Right forelimb (tissue), 1 donor: ENCODE results near the gene LRTM2.

Source experiments
- DNase-seq: peaks from one replicate; pipeline ENCODE4 v3.0.0-alpha.2; 2018

The LRTM2 gene

DNA sequence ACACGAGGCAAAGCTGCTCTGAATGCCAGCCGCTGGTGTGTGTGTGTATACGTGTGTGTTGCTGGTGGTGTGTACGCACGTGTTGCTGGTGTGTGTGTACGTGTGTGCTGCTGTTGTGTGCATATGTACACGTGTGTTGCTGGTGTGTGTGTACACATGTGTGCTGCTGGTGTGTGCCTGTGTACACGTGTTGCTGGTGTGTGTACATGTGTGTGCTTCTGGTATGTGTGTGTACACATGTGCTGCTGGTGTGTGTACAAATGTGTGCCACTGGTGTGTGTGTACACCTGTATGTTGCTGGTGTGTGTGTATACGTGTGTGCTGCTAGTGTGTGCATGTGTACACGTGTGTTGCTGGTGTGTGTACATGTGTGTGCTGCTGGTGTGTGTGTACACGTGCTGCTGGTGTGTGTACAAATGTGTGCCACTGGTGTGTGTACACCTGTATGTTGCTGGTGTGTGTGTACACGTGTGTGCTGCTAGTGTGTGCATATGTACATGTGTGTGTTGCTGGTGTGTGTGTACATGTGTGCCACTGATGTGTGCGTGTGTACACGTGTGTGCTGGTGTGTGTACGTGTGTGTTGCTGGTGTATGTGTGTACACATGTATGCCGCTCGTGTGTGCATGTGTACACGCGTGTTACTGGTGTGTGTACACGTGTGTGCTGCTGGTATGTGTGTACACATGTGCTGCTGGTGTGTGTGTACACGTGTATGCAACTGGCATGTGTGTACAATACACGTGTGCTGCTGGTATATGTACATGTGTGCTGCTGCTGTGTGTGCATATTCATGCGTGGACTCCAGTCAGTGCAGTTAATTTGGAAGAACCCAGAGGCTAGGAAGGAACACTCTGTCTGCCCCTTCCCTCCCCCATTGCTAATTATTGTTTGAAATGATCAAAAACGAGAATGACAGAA is 50.9 kb downstream of the LRTM2 start:
- DNase-seq, result no peak

GRCh38 chr12:1872001-1872400 is 51.6 kb downstream of the LRTM2 start:
- DNase-seq, result no peak

DNA sequence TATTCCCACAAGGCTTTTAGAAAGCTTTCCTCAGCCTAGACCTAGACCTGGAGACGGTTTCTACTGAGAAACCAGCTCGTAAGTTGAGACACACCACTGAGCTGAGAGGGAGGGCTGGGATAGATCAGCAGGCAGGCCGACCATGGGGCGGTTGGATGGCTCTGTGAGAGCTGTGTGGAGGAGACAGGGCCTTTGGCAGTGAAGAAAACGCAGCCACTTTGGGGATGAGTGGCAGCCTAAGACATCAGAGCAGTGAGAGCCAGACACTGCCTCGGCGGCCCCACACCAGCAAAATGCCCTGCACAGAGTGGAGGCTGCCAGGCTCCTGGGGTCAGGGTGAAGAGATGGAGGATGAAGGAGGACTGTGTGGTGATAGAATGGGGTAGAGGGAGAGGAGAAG is 52.1 kb downstream of the LRTM2 start:
- no peak for DNase-seq

DNA sequence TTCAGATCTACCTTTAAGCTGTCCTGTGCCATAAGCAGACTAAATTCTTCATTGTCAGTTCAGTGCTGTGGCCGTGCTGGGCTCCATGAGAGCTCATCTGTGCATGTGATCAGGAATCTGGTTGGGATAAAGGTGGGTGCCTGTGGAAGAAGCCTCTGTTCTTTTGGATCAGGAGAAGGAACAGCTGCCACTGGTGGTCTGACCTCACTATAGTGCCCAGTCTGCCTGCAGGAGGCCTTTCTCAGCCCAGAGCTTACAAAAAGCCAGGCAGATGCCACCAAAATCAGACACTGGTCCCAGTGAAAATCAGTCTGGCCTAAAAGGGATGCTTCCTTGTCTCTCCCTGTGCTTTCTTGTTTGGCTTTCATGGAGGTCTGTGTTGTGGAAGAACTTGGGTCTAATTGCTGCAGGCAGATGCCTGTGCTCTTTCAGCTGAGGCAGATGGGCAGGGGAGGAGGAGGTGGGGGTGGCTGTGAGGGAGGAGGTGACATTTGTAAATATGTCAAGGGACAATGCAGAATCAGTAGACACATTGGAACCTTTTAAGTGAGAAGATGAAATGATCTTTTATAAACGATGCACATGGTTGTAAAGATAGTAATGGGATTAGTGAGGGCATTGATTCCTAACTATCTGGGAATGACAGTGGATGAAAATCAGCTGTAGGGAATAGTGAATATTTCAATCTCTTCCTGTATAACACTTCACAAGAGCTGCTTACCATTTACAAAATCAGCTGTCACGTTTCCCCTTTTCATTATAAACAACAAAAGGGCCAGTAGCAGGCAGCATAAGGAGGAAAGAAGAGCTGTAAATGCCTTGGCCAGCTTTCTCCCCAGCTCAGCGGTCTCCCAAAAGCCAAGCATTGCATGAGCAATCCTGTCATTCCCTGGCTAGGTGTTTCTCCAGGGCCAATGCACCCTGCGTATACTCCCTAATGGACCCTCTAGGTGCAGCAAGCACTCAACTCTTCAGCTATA is 53.5 kb downstream of the LRTM2 start:
- no peak for DNase-seq

- no peak for DNase-seq
Measured at GRCh38 chr12:1875608-1876007, 55.2 kb downstream of the LRTM2 start.

GRCh38 chr12:1876086-1876485 is 55.7 kb downstream of the LRTM2 start:
- DNase-seq, result no peak

- no peak for DNase-seq
Measured at GRCh38 chr12:1877169-1877878, 57.0 kb downstream of the LRTM2 start.

DNA sequence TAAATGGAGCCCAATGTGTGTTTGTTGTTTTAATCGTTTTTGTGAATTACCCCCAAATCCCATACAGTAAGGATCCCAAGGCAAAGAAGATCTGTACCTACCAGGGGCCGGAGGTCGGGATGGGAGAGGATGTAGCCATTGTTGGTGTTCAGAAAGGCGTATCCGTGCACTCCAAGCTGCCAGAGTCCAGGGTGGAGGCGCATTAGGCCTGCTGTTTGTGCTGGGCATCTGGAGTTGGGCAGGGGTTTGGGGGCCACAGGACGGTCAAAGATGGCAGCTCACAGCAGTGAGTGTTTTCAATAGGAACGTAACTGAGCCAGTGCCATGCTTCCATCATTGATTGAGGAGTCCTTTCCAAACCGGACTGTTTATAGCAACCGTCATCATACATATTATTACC is 57.8 kb downstream of the LRTM2 start:
- DNase-seq, result peak; percentile 16

DNA sequence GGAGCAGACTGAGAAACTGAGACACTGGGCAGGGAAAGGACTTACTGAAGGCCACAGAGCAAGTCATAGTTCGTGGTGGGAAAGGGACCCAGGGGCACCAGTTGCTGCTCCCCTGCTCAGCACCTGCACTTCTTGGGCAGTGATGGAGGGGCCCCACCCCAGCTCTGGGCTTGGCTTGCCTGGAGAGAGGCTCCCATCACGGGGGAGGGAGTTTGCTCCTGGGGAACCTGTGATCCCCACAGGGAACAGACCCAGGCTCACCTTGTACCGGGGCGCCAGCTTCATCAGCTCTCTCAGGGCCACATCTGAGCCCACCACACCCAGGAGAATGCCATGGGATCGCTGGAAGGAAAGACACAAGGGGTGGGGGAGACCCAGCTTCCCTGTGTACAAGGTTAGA is 58.3 kb downstream of the LRTM2 start:
- DNase-seq, result no peak

DNA sequence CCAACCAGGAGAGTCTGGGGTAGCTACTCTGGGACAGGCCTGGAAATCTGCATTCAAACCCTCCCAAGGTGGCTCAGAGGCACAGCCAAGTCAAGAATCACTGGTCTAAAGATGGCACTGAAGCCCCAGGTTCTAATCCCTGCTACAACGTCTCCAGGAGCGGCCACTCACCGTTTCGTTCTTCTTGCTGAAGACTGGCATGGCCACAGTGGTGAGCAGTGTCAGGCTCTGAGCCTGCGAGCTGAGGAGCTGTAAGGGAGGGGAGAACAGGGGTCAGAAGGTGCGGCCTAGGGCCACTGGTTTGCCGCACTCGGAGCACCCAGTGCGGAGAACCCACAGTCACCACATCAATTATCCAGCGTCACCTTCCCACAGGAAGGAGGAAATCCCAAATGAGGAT is 59.3 kb downstream of the LRTM2 start:
- DNase-seq, result no peak

GRCh38 chr12:1880153-1880845 is 59.9 kb downstream of the LRTM2 start:
- DNase-seq, result peak; percentile 13

- DNase-seq, result peak; percentile 28
Measured at GRCh38 chr12:1880876-1881275, 60.5 kb downstream of the LRTM2 start.

GRCh38 chr12:1881301-1881700 is 60.9 kb downstream of the LRTM2 start:
- no peak for DNase-seq

- peak; percentile 38 for DNase-seq
Measured at GRCh38 chr12:1881936-1882335, 61.6 kb downstream of the LRTM2 start.

DNA sequence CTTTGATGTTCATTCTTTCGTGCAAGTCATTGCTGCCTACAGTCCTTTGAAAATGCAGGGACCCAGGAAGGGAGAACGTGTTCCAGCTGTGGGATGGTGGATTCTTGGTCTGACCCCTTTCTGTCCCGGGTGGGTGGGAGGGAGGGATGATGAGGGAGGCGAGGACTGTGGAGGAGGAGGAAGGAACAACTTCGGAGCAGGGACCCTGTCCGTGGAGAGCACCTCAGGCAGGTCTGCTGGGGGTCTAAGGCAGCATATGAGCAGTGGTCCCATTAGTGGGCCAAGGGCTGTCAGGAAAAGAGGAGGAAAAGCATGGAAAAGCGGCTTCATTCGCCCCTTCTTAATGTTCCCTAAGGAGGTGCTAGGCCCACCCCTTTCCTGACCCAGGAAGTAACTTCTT is 62.0 kb downstream of the LRTM2 start:
- DNase-seq, result no peak

DNA sequence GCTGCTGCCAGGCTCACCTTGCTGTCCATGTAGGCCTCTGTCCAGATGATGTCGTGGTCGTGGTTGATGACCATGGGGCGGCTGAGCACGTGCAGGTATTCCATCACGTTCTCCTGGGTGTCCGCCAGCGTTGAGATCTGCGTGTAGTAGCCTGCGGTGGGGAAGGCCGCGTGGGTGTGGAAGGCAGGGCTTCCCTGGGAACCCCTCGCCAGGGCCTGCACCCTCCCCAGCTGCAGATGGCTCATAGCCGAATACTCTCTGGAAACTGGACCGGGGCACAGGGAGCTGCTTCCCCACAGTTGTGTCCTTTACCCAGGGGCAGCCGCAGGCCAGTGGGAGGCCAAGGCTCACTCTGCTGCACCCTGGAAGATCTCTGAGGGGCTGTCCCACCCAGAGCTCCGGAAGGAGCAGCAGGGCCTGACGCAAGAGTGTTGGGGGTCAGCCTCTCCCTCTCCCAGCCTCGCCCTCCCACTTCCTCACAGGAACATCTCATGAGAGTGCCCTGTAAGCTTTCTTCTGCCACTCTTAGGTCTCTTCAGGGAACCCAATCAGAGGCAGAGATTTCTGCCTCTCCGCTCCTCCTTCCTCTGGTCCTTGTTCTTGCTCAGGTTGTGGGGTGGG is 62.6 kb downstream of the LRTM2 start:
- no peak for DNase-seq

DNA sequence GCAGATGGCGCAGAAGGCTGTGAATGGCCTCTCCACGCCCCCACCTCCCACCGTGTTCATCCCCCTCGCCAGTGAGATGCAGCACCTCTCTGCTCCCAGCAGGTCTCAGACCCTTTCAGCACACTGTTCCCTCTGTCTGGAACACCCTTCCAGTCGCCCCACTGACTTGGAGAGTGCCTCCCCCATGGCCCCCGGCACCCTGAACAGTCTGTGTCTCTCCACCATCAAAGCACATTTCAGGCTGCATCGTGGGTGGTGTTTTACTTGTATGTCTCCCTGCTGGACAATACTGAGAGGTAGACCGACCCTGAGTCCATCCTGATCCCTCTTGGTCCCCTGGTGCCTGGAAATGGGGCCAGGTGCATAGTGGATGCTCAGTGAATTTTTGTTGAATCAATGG is 63.1 kb downstream of the LRTM2 start:
- DNase-seq, result no peak

- no peak for DNase-seq
Measured at GRCh38 chr12:1884651-1885050, 64.3 kb downstream of the LRTM2 start.

- no peak for DNase-seq
Measured at GRCh38 chr12:1885082-1885596, 64.8 kb downstream of the LRTM2 start.

GRCh38 chr12:1885599-1886245 is 65.4 kb downstream of the LRTM2 start:
- no peak for DNase-seq
